AG20443 (cell line): Measurements from ENCODE around the gene CDC5L.
"Not testable (repeated sequence)": the region's sequence is repeated elsewhere in the genome, so short reads cannot be mapped to it uniquely, and the experiment has no call there.

Experiments
- DNase-seq: peaks from one replicate; pipeline ENCODE4 v3.0.0; 2012; ENCODE audit warnings: low spot score, mixed read lengths

The CDC5L gene

DNA sequence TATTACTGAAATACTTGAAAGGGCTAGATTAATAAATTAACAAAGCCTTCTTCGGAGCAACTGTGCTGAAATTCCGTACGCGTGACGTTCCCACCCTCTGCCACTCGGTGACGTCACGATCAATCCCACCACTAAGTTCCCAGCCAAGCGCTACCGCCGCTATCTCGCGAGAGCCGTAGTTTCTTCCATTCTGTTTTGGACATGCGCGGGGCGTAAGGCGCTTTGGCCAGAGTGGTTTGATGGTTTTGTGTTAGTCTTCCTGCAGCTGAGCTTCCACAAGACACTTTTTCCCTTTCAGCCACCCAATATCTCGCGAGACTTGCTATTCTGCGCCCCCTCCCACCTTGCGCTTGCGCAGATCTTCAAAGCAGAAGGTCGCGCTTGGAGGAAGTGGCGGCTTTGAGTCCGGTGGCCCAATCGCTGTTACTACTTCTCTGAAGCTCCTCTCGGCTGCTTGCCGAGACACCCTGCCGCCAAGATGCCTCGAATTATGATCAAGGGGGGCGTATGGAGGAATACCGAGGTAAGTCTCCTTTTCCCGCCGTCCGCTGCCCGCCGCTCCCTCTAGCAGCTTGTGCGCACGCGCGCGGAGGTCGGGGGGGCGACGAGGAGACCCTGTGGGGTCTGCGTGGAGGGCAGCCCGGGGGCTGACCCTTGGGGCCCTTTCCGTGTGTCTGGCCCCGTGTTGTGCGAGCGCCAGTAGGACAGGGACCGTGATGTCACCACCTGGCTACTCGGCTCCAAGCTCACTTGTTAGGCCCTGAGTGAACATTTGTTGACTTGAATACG, at the start of gene CDC5L:
TSS of gene CDC5L (plus strand) at position 361 of the 789 bp plus-strand sequence. CDS start at position 479, 118 bp downstream.
- DNase-seq, result peak; percentile 99

DNA sequence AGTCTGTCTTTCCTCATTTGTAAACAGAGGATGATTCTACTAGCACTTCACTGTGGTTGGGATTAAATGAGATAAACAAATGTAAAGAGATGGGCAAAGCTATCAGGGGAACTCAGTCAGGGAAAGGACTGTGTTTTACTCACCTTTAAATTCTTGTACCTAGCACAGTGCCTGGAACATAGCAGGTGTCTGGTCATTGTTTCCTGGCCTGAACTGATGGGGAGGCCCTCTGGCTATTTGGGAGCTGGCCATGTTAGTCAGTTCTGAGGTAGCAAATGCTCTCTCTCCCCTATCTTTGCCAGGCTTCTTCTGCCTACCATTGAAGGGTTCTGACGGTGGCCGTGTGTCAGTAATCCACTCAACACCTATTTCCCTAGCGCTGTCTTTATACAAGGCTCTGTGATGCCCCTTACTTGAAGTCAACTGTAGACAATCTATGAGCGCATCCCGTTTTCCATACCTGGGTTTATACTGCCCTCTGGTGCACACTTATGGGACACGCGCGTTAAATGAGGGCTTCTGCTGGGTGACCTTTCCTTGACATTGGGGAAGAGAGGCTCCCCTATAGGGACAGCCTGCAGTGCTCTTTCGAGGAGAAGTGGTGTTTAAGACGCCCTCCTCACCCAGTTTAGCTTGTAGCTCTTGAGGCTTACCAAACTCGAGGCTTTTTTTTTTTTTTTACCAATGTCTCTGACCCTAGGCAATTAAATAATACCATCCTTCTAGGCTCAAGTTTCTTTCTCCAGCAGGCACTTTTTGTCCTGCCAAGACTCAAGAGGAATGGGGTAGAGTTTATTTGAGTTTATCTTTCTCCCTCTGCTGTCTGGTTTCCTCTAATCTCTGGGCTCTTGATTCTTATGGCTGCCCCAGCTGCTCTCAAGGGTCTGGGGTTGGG, 49.0 kb upstream of the CDC5L start:
- DNase-seq, result peak; percentile 79

DNA sequence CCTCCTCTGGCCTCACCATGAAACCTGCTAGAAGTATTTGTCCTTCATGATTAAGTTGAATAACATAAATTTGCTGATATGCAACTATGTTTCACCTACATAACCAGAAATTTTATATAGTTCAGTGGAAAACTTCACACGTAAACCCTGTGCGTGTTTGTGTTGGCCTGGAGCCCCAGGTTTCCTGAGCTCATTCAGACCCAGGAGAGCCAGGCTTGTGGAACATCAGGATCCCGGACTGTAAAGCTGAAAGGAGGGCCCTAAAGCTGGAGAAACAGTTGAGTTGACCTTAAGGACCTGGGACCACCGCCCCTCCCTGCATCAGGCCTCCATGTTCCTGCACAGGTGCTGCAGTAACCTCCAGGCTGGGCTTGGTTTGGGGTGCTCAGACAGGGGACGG, 48.2 kb upstream of the CDC5L start:
- DNase-seq, result no peak

DNA sequence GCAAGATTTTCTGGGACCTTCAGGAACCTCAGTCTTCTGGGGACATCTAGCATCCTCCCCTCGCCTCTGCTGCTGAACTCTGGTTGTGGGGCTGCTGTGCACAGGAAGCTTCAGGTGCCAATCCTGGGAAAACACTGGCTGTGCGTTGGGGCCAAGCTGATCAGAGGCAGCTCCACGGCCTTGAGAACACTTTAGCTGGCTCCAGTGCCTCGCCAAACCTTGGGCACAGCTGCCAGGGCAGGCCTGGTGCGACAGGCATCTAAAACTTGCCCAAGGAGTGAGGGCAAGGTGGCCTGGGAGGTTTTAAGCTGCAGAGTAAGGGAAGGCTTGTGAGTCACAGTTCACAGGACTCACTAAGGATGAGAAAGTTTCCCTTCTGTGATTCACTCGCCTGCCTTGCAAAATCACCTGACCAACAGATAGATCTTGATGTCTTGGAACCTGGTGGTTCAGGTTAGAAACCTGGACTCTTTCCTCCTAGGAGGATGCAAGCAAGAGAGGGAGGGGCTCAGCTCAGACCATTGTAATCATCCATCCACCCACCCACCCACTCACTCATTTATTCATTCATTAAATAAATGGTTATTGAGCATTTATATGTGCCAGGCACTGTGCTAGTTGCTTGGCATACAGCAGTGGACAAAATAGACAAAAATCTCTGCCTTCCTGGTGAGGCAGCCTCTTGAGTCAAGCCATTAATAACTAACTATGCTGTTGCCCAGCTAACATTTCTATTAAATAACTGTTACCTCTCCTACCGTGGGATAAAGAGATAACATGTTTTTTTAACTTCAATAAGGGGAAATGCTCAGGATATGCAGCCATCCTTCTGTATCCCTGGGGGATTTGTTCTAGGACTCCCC, 47.5 kb upstream of the CDC5L start:
- DNase-seq, result no peak

DNA sequence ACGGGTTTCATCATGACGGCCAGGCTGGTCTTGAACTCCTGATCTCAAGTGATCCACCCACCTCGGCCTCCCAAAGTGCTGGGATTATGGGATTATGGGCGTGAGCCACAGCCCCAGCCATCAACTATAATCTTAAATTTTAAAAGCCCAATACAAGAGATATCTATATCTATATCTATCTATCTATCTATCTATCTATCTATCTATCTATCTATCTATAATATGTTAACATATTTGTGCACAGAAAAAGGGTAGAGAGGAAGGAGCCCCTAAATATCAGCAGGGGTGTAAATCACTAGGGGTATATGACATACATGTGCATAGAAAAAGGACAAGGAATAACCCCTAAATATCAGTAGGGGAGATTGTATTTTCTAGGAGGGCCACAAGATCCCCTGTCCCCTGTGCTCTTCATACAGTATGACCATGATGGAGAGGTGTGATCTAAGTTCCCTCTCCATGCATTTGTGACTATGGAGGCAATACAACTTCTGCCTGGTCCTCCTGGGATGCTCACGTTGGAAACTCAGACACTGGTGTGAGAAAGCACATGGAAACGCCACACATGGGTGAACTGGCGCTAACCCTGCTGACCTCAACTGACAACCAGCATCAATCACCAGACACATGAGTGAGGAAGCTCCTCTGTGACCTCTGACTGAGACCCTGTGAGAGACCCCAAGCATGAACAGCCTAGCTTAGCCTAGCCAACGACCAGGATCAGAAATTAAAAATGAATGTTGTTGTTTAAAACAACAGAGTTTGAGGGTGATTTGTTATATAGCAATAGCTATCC, 46.2 kb upstream of the CDC5L start:
- DNase-seq, result no peak

DNA sequence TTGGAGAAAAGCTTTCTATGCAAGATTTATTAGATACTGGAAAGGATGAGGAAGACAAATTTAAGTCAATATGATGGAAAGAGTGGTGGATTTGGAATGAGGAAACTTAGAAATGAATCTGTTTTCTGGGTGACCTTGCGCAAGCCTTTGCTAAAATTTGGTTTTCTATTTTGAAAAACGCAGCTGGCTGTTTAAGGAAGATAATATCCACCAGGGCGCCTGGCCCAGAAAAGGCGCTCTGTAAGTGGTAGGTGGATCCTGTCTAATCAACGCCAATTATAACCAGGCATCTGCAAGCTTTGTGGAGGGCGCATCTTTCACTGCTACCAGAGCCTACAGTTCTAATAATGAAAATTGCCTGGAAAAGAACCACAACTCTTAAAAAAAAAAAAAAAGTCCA, 45.5 kb upstream of the CDC5L start:
- no peak for DNase-seq

DNA sequence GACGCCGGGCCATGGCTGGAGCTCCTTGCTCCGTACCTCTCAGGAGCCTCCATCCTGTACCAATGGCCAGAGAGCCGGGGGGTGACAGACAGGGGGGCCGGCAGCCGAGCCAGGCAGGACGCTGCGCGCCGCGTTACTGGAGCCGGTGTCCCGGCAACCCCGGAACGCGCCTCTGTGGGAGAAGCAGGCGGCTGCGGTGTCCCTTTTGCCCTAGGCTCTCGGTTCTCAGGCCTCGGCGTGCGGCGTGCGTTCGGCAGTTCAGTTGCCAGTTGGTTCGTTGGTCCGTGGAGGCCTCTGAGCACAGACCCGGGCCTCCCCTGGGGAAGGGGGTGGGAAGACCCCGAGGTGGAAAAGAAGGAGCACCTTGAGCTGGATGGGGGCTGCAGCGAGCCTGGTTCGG, 45.0 kb upstream of the CDC5L start, which contains the start of gene SPATS1:
TSS of gene SPATS1 (plus strand) at position 162 of the 400 bp plus-strand sequence. CDS start 446 bp downstream, outside the sequence.
- peak; percentile 45 for DNase-seq

DNA sequence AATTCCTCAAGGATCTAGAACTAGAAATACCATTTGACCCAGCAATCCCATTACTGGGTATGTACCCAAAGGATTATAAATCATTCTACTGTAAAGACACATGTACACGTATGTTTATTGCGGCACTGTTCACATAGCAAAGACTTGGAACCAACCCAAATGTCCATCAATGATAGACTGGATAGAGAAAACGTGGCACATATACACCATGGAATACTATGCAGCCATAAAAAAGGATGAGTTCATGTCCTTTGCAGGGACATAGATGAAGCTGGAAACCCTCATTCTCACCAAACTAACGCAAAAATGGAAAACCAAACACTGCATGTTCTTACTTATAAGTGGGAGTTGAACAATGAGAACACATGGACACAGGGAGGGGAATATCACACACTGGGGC, 40.7 kb upstream of the CDC5L start:
- DNase-seq, result not testable (repeated sequence)

DNA sequence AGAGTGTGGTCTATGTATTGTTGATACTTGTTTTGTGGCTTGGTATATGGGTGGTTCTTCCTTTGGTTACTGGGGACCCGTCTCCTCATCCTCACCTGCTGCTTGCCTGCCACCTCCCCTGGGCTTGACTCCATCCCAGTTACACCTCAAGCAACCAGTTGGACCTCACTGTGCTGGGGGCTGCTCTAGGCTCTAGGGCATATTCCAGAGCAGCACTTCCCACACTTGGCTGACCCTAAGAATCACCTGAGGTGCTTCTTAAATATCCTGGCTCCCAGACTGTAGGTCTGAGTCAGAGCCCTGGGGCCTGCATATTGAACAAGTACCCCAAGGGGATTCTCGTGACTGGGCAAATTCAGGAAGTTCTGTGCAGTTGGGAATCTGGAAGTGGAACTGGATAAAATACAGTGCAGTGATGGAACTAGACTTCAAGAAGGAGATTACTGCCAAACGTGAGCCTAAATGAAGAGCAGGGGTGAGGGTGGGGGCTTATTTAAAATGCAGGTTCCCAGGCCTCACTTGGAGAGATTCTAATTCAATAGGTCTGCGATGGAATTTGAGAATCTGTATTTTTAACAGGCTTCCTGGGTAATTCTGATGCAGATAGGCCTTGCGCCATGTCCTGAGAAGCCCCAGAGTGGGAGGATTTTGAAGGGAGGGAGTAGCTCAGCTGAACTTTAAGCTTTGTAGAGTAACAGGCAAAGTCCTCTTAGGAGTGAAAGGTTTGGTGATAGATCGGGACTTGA, 37.4 kb upstream of the CDC5L start:
- no peak for DNase-seq

DNA sequence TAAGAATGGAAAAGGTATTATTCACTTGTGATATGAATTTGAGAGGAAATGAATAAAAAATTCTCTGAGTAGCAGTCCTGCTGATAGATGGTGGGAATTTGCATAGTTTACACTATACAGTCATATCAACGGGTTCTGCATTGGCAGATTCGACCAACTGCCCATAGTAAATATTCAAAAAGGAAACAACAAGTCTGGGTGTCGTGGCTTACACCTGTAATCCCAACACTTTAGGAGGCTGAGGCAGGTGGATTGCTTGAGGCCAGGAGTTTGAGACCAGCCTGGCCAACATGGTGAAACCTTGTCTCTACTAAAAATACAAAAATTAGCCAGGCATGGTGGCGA, 36.9 kb upstream of the CDC5L start:
- DNase-seq, result not testable (repeated sequence)

DNA sequence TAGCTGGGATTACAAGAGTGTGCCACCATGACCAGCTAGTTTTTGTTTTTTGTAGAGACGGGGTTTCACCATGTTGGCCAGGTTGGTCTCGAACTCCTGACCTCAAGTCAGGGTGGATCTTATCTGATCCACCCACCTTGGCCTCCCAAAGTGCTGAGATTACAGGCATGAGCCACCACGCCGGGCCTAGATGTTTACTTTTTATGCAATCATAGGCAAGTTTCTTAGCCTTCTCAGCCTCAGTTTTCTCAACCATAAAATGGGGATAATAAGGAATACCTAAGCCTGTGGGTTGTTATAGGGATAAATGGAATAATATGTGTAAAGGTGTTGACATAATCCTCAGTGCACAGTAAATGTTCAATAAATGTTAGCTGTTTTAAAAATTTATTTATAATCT, 35.2 kb upstream of the CDC5L start:
- no peak for DNase-seq

DNA sequence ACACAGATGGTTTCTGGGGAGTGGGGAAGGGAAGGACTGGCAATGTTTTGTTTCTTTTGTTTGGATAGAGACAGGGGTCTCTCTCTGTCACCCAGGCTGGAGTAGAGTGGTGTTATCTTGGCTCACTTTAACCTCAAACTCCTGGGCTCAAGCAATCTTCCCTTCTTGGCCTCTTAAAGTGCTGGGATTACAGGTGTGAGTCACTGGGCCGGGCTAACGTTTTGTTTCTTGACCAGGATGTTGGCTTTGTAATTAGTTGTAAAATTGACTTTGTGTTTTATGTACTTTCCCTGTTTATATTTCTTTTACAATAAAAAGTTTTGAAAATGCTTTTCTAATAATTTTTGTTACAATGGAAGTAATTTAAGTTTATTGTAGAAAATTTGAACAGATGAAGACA, 34.2 kb upstream of the CDC5L start:
- DNase-seq, result no peak

DNA sequence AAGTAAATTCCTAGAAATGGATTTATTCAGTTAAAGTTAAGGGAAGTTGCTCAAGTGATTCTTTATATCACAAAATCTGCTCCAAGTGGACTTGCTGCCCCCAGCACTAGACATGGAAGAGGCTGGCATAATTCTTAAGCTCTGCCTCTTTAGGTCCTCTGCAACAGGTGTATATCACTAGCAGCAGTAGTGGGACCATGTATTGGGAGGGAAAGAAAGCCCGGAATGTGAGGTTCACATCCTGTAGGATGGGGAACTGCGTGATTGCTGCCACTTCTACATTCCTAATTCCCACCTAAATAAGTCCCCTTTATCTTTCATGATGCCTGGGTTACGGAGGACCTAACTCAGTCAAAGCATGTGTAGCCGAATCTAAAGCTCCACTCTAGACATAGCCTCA, 31.9 kb upstream of the CDC5L start:
- DNase-seq, result no peak

DNA sequence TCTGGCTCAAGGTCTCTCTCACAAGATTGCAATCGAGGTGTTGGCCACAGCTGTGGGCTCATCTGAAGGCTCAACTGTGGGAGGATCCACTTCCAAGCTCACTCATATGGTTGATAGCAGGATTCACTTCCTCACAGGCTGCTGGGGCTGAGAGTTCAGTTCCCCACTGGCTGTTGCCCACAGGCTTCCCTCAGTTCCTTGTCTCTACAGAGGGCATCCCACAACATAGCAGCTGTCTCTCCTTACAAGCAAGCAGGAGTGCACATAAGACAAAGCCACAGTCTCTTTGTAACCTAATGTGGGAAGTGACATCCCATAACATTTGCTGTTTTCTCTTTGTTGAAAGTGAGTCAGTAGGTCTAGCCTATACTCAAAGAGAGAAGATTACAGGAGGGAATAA, 31.0 kb upstream of the CDC5L start:
- DNase-seq, result no peak

DNA sequence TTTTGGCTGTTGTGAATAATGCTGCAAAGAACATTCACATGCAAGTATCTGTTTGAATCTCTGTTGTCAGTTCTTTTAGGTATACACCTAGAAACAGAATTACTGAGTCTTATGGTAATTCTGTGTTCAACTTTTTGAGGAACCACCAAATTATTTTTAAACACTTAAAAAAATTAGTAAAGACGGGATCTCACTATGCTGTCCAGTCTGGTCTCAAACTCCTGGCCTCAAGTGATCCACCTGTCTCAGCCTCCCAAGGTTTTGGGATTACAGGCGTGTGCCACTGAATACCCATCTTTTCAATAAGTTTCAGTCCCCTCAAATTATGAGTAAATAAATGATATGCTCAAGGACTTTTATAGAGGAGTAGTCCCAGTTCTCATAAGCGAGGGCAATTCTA, 27.5 kb upstream of the CDC5L start:
- DNase-seq, result no peak

DNA sequence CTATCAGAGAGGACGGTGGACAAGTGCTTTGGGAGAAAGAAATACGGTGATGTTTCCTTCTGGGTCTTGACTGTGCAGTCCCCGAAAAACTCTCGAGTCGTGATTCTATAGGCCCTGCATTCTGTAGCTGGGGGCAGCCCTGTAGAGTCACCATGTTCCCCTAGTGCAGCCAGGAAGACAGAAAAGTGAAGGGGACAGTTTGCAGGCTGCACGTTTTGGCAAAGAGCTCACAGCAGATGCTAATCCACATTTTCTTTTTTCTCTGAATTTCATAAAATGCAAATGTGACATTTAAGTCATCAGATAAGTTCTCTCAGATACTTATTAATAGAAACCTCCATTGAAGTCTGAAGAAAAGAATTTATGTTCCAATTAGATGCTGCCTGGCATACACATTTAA, 25.6 kb upstream of the CDC5L start:
- no peak for DNase-seq

DNA sequence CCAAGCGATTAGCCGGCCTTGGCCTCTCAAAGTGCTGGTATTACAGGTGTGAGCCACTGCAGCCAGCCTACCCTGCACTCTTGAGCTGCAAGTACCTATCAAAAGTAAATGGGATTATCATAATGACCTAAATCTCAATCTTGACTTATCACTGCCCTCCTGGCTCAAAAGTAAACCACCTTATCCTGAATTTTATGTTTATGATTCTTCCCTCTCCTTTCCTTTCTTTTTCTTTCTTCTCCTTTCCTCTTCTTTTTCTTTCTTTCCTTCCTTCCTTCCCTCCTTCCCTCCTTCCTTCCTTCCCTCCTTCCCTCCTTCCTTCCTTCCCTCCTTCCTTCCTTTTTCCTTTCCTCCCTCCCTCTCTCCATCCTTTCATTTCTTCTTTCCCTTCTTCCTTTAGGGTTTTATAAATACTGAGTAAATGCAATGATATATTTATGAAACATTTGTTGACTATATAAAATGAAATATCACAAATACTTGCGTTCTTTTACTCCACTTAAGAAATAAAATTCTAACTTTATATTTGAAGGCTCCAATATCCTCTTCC, 24.1 kb upstream of the CDC5L start:
- no peak for DNase-seq

DNA sequence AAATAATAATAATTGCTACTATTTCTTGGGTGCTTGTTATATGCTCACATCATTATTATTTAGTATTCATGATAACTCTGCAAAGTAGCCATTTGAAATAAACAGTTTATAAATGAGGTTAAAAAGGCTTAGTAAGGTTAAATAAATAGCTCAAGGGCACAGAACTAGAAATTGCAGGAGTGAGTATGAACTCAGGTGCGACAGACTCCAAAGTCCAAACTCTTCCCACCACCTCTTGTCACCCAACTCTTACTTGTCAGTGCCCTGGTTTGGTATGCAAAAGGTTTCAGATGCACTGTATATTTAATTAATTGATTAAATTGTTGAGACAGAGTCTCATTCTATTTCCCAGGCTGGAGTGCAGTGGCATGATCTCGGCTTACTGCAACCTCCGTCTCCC, 20.7 kb upstream of the CDC5L start:
- no peak for DNase-seq

DNA sequence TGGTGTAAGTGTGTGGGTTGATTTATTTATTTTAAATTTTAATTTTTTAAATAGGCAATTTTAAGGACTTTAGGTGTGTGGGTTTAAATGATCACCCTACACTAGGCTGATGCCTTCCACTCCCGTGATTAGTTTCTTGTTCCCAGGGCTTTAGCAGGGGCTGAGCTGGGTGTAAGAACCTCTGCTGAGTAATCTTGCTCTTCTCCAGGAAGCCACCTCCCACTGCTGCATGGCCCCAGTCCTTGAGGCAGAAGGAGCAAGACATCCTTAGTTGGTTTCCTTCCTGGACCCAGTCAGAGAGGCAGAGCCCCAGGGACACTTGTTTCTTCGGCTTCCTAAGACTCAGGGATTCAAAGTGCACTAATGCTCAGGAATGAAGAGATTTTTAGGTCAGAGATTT, 19.8 kb upstream of the CDC5L start:
- DNase-seq, result peak; percentile 13

DNA sequence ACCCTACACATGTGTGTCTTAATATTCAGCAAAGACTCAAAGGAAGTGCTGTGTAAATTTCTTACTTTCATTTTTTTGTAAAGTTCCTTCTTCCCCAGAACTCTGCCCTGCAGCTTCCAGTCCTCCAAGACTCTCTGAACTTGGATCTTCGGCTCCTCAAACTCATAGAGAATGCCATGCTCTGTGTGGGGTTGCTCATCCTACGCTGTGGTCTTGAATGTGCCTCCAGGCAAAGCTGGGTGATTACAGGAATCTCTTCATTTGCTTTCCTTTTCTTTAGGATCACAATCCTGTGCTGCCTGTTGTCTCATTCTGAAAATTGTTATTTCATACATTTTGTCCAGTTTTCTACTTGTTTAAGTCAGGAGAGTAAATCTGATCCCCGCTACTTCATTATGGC, 14.5 kb upstream of the CDC5L start:
- DNase-seq, result no peak
